CD4-positive, alpha-beta T cell (primary cell): ENCODE results near the gene BCAR1. TPM values are rescaled to one million over a fixed set of nuclear protein-coding genes. Genes with fewer than 3 reads are reported as not detected.

Experiments
- ATAC-seq: fragments of 200-7000 bp; cut with Tn5 transposase; one replicate; pipeline ENCODE4 v1.10.0; 2022; ENCODE audit warnings: mild to moderate bottlenecking; ENCODE audit not compliant: poor library complexity
- CTCF ChIA-PET: fragments of 350-600 bp; sonication (Branson Sonifier 250); formaldehyde crosslinking; loops from one replicate; lab custom pipeline; 2021; ENCODE audit warnings: antibody characterized with exemption, inconsistent platforms; lab: Charles Lee
- POLR2A ChIA-PET: fragments of 350-600 bp; sonication (Branson Sonifier 250); formaldehyde crosslinking; loops from one replicate; lab custom pipeline; 2021; ENCODE audit warnings: antibody characterized with exemption, inconsistent platforms; lab: Charles Lee
- DNase-seq, 14 experiments: peaks; one replicate each; pipeline ENCODE4 v3.0.0-alpha.2; 2013 to 2020; ENCODE audit warnings: mixed read lengths in 2 of 14
- H3K27ac ChIP-seq, 2 donors: one replicate each; pipeline versions ENCODE4 v1.5.1 to v1.7.0; 2013; ENCODE audit warnings: low read length in 2 of 2, low read depth in 1 of 2, mild to moderate bottlenecking in 1 of 2
- H3K27me3 ChIP-seq, 2 experiments: 1 replicate in 1 of 2; 2 replicates in 1 of 2; pipeline versions ENCODE4 v1.6.1 to v1.7.0; 2013; ENCODE audit warnings: low read length in 2 of 2, control low read depth in 1 of 2, mild to moderate bottlenecking in 1 of 2, moderate library complexity in 1 of 2; ENCODE audit not compliant: insufficient read depth in 2 of 2, control insufficient read depth in 1 of 2
- H3K36me3 ChIP-seq: one replicate; pipeline ENCODE4 v1.6.1; 2013; ENCODE audit warnings: low read length, control low read depth; ENCODE audit not compliant: insufficient read depth
- H3K4me1 ChIP-seq: one replicate; pipeline ENCODE4 v1.6.1; 2013; ENCODE audit warnings: low read length, control low read depth; ENCODE audit not compliant: insufficient read depth
- H3K4me3 ChIP-seq: one replicate; pipeline ENCODE4 v1.5.1; 2013; ENCODE audit warnings: mild to moderate bottlenecking, low read length, moderate library complexity
- H3K9me3 ChIP-seq, 2 experiments: 1 replicate in 1 of 2; 2 replicates in 1 of 2; pipeline versions ENCODE4 v1.6.1 to v1.7.0; 2013; ENCODE audit warnings: low read length in 2 of 2, mild to moderate bottlenecking in 2 of 2, control low read depth in 1 of 2, moderate library complexity in 1 of 2; ENCODE audit not compliant: control insufficient read depth in 1 of 2, insufficient read depth in 1 of 2
- H3K27ac Mint-ChIP-seq: one replicate; pipeline ENCODE4 v1.8.0; 2020; ENCODE audit warnings: mixed read lengths
- H3K27me3 Mint-ChIP-seq: one replicate; pipeline ENCODE4 v1.8.0; 2021; ENCODE audit warnings: mixed read lengths
- H3K36me3 Mint-ChIP-seq: one replicate; pipeline ENCODE4 v1.8.0; 2021; ENCODE audit warnings: low read depth, mixed read lengths
- H3K4me1 Mint-ChIP-seq: one replicate; pipeline ENCODE4 v1.8.0; 2021; ENCODE audit warnings: low read depth, mixed read lengths
- H3K4me3 Mint-ChIP-seq: one replicate; pipeline ENCODE4 v1.8.0; 2020; ENCODE audit warnings: mild to moderate bottlenecking, mixed read lengths
- H3K9me3 Mint-ChIP-seq: one replicate; pipeline ENCODE4 v1.8.0; 2020; ENCODE audit warnings: mixed read lengths
- intact Hi-C, 2 experiments: fragments of 100-400 bp; cut with DNase I in 1 of 2; cut with micrococcal nuclease in 1 of 2; formaldehyde crosslinking; loops; one replicate each; pipeline versions ENCODE4 v1.15.1 to v1.9.0; 2023 to 2025; cut with DNase I, micrococcal nuclease
- total RNA-seq, 174 experiments: library from RNA in 2 of 174; stranded (reverse) in 2 of 174; gene quantifications; one replicate each; pipeline ENCODE4 v1.2.3 and lab custom pipeline; 2021 to 2026
- TF ChIP-seq, protein P1 (sequence below): fragments of 200-600 bp; IDR thresholded peaks from one replicate; pipeline ENCODE4 v1.8.0; 2022; ENCODE audit warnings: antibody characterized with exemption, mild to moderate bottlenecking

Gene BCAR1
- total RNA-seq, 2 experiments from 2014 or later, result 0.08 to 0.17 TPM

DNA sequence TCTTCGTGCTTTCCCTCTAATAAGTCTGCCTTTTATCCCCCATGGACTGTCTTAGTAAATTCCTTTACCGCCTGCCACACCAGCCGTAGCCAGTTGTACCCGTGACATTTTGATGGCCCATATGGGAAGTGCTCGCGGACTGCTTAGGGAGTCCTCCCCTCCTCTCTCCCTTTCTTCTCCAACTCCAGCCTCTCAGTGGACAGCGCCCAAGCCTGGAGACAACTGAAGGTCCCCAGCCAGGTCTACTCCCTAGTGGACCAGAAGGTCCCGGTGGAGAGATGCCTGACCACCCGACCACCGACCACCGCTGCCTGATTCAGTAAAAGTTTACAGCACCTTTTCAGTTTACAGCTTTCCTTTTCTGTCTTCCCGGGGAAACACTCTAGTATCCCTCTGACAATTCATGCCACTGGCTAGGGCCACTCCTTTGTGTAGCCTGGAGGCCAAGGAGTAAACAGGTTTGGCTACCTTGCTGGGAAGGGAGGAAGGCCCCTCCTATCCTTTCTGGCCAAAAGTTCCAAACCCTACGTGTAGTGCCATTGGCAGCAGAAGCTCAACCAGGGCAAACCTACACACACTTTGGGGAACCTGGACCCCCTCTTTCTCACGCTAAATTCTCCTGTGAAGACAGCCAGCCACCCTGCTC, 62.5 kb downstream of the BCAR1 start:
- no peak overlapping the region for H3K4me3 Mint-ChIP-seq
- H3K4me1 Mint-ChIP-seq, result no peaks in the 10 kb centered on the region
- Histone ChIP-seq H3K9me3 (no peaks in the 10 kb centered on the region), H3K27me3 (peaks cover 0 to 6% of the 10 kb centered on the region in 2 experiments), H3K36me3 (no peaks in the 10 kb centered on the region), H3K4me1 (no peaks in the 10 kb centered on the region), H3K27ac (no peak overlapping the region), H3K4me3 (no peak overlapping the region)
- H3K27ac Mint-ChIP-seq, result no peak overlapping the region
- CTCF ChIA-PET, result no interaction called here
- TF ChIP-seq, protein P1, sequence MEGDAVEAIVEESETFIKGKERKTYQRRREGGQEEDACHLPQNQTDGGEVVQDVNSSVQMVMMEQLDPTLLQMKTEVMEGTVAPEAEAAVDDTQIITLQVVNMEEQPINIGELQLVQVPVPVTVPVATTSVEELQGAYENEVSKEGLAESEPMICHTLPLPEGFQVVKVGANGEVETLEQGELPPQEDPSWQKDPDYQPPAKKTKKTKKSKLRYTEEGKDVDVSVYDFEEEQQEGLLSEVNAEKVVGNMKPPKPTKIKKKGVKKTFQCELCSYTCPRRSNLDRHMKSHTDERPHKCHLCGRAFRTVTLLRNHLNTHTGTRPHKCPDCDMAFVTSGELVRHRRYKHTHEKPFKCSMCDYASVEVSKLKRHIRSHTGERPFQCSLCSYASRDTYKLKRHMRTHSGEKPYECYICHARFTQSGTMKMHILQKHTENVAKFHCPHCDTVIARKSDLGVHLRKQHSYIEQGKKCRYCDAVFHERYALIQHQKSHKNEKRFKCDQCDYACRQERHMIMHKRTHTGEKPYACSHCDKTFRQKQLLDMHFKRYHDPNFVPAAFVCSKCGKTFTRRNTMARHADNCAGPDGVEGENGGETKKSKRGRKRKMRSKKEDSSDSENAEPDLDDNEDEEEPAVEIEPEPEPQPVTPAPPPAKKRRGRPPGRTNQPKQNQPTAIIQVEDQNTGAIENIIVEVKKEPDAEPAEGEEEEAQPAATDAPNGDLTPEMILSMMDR, result no peak
- H3K9me3 Mint-ChIP-seq, result no peaks in the 10 kb centered on the region
- H3K27me3 Mint-ChIP-seq, result peaks cover 6% of the 10 kb centered on the region
- ATAC-seq, result no peak
- intact Hi-C loops, result no loop called here
- H3K36me3 Mint-ChIP-seq, result no peaks in the 10 kb centered on the region
- POLR2A ChIA-PET, result no interaction called here
- no peak for DNase-seq

DNA sequence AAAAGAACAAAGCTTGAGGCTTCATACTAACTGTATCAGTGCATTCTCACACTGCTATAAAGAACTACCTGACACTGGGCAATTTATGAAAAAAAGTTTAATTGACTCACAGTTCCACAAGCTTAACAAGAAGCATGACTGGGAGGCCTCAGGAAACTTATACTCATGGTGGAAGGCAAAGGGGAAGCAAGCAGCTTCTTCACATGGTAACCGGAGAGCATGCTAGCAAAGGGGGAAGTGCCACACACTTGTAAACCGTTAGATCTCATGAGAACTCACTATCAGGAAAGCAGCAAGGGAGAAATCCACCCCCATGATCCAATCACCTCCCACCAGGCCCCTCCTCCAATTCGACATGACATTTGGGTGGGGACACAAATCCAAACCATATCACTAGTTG, 69.8 kb downstream of the BCAR1 start:
- DNase-seq, result no peak
- Mint-ChIP-seq H3K27ac (no peak overlapping the region), H3K4me3 (no peak overlapping the region), H3K9me3 (peaks cover 4% of the 10 kb centered on the region), H3K4me1 (no peaks in the 10 kb centered on the region), H3K27me3 (no peaks in the 10 kb centered on the region), H3K36me3 (peaks cover 4% of the 10 kb centered on the region)
- Histone ChIP-seq H3K4me1 (no peaks in the 10 kb centered on the region), H3K4me3 (no peak overlapping the region), H3K9me3 (peaks cover 12 to 17% of the 10 kb centered on the region in 2 experiments), H3K27ac (no peak overlapping the region), H3K36me3 (no peaks in the 10 kb centered on the region), H3K27me3 (no peaks in the 10 kb centered on the region)
- ATAC-seq, result no peak
- ChIA-PET POLR2A (no interaction called here), CTCF (no interaction called here)
- intact Hi-C loops, result no loop called here
- TF ChIP-seq, protein P1, result no peak

DNA sequence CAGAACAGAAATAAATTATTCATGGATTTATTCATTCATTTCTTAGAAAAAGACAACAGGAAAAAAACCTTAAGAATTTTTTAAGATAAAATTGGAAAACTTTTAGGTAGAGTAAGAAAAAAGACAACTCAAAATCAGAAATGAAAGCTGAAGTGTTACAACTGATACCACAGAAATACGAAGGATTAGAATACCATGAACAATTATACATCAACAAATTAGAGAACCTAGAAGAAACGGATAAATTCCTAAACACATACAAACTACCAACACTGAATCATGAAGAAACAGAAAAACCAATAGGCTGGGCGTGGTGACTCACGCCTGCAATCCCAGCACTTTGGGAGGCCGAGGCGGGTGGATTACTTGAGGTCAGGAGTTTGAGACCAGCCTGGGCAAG, 72.2 kb downstream of the BCAR1 start:
- H3K27ac Mint-ChIP-seq, result no peak overlapping the region
- no peak overlapping the region for H3K4me3 Mint-ChIP-seq
- H3K36me3 Mint-ChIP-seq, result peaks cover 7% of the 10 kb centered on the region
- no peaks in the 10 kb centered on the region for H3K27me3 Mint-ChIP-seq
- H3K36me3 ChIP-seq, result no peaks in the 10 kb centered on the region
- ATAC-seq (no peak), DNase-seq (no peak)
- H3K4me3 ChIP-seq, result no peak overlapping the region
- H3K27me3 ChIP-seq, result no peaks in the 10 kb centered on the region
- POLR2A ChIA-PET, result no interaction called here
- no peak overlapping the region for H3K27ac ChIP-seq
- intact Hi-C loops, result no loop called here
- TF ChIP-seq, protein P1, result no peak
- no peaks in the 10 kb centered on the region for H3K4me1 Mint-ChIP-seq
- CTCF ChIA-PET, result interaction anchor here (0.7 kb wide), 1 partner anchor 9 kb away, joined by 3 read pairs; no protein-coding TSS in a partner anchor
- peaks cover 32 to 33% of the 10 kb centered on the region in 2 experiments for H3K9me3 ChIP-seq
- no peaks in the 10 kb centered on the region for H3K4me1 ChIP-seq
- H3K9me3 Mint-ChIP-seq, result peaks cover 9% of the 10 kb centered on the region

Other genes starting within 250 kb of the BCAR1 start
- gene LDHD, start 134.8 kb downstream of the BCAR1 start, total RNA-seq, result not detected
- gene ZFP1, start 103.1 kb downstream of the BCAR1 start, total RNA-seq, result 1 to 10 TPM; 6.2 to 7.5 TPM
- gene CTRB2, start 44.5 kb downstream of the BCAR1 start, total RNA-seq, result not detected
- gene CTRB1, start 32.6 kb downstream of the BCAR1 start, total RNA-seq, result not detected
- 10 to 100 TPM; 23.0 to 25.5 TPM for gene CFDP1, start 181.9 kb upstream of the BCAR1 start, total RNA-seq
- gene TMEM170A, start 213.1 kb upstream of the BCAR1 start, total RNA-seq, result 10 to 100 TPM; 34.3 to 37.8 TPM
- gene CHST6, start 243.8 kb upstream of the BCAR1 start, total RNA-seq, result not detected